Esophagus muscularis mucosa (tissue), 4 donors: ENCODE measurements around the gene MYCBPAP. TPM values are rescaled to one million over a fixed set of nuclear protein-coding genes. Genes with fewer than 3 reads are reported as not detected.

Experiments used
- DNase-seq: peaks from one replicate; pipeline ENCODE4 v3.0.0-alpha.2; 2017; ENCODE audit errors: extremely low spot score
- H3K27ac ChIP-seq, 4 donors: fragments of 200-600 bp; sonication (generic); replicated peaks in 1 of 4; 1 replicate in 3 of 4; 2 replicates in 1 of 4; pipeline ENCODE4 v1.5.1; 2016 to 2019; ENCODE audit warnings: mild to moderate bottlenecking in 1 of 4
- H3K27me3 ChIP-seq, 4 donors: fragments of 200-600 bp; sonication (generic); one replicate each; pipeline versions ENCODE4 v1.5.1 to v1.6.0; 2016 to 2019
- H3K36me3 ChIP-seq, 4 donors: fragments of 200-600 bp; sonication (generic); one replicate each; pipeline ENCODE4 v1.5.1; 2016 to 2019
- H3K4me1 ChIP-seq, 4 donors: fragments of 200-600 bp; sonication (generic); one replicate each; pipeline ENCODE4 v1.5.1; 2016 to 2019
- H3K4me3 ChIP-seq, 4 donors: fragments of 200-600 bp; sonication (generic); 1 replicate in 2 of 4; 2 replicates in 2 of 4; pipeline ENCODE4 v1.5.1; 2016 to 2019; ENCODE audit warnings: mild to moderate bottlenecking in 4 of 4, moderate library complexity in 1 of 4
- H3K9me3 ChIP-seq, 4 donors: fragments of 200-600 bp; sonication (generic); 1 replicate in 3 of 4; 2 replicates in 1 of 4; pipeline ENCODE4 v1.5.1; 2016 to 2019
- EP300 ChIP-seq: sonication (generic); formaldehyde crosslinking; IDR thresholded peaks from one replicate; pipeline ENCODE4 v1.6.1; 2017; ENCODE audit warnings: antibody characterized with exemption
- POLR2A ChIP-seq: fragments of 450-650 bp; IDR thresholded peaks from one replicate; pipeline ENCODE4 v1.6.1; 2017; ENCODE audit warnings: antibody characterized with exemption, moderate library complexity, mild to moderate bottlenecking, low read depth
- POLR2AphosphoS5 ChIP-seq, 2 donors: sonication (generic); formaldehyde crosslinking; IDR thresholded peaks; one replicate each; pipeline ENCODE4 v1.6.1; 2017; ENCODE audit warnings: antibody characterized with exemption in 2 of 2
- WGBS: methylation state at CpG from one replicate; pipeline ENCODE4 v1.1.5; 2018; 5-methylcytosine and 5-hydroxymethylcytosine counted together
- intact Hi-C: fragments of 100-400 bp; cut with DNase I; formaldehyde crosslinking; loops from one replicate; pipeline ENCODE4 v1.15.1; 2023
- total RNA-seq, 4 donors: library from RNA; depleted of rRNA; stranded (reverse); fragments of >200 nt; gene quantifications; one replicate each; pipeline versions ENCODE4 v1.1.0 to v1.2.1, GENCODE V29; 2016
- TF ChIP-seq, protein P1 (sequence below), 3 experiments: fragments of 200-600 bp in 2 of 3; fragments of 450-650 bp in 1 of 3; sonication (generic) in 2 of 3; IDR thresholded peaks; one replicate each; pipeline ENCODE4 v1.5.1; 2017 to 2019; ENCODE audit warnings: antibody characterized with exemption in 3 of 3, mild to moderate bottlenecking in 2 of 3, moderate library complexity in 1 of 3

The MYCBPAP gene
- total RNA-seq, 4 donors from 2014 or later, result 0.33 to 1.6 (median 1.2) TPM; not detected in 1

DNA sequence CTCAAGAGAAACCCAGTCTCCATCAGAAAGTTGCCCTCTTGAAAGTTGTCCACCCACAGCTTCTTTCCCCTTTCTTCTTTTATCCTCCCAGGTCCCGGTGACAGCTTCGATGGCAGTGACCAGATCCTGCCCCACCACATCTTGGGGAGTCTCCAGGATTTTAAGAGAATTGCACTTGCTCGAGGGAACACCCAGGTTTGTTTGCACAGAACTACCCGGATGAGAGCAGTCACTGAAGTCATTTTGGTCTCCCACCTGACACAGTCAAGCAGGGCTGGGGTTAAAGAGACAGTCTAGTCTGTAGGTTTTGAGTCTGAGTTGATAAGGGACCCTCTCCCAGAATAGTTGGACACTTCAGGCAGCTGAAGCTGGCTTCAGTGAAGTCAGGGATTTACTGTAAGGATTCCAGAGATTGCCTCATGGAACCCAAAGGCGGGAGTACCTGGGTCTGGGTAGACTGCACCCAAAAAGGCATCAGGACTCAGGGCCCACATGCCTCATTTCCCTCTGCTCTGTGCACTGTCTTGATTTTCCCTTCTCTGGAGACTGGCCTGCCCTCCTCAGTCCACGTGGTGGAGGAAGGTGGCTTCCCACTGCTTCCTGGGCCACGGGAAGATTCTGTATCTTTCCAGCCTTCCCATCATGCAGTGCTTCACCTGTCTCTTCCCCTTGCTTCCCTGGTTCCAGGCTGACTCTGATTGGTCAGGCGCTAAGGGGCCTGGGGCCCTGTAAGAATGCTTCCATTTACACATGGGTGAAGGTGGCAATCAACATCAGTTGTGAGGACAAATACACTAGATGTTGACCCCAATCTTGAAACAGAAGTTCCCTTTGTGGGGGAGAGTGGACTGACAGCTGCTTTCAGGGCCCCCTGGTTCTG lies 9.5 kb downstream of the MYCBPAP start:
- TF ChIP-seq EP300, result no peak
- TF ChIP-seq POLR2AphosphoS5 (IDR thresholded peaks at IDR 0.05), result no peak
- TF ChIP-seq POLR2A, result no peak
- TF ChIP-seq, protein P1, sequence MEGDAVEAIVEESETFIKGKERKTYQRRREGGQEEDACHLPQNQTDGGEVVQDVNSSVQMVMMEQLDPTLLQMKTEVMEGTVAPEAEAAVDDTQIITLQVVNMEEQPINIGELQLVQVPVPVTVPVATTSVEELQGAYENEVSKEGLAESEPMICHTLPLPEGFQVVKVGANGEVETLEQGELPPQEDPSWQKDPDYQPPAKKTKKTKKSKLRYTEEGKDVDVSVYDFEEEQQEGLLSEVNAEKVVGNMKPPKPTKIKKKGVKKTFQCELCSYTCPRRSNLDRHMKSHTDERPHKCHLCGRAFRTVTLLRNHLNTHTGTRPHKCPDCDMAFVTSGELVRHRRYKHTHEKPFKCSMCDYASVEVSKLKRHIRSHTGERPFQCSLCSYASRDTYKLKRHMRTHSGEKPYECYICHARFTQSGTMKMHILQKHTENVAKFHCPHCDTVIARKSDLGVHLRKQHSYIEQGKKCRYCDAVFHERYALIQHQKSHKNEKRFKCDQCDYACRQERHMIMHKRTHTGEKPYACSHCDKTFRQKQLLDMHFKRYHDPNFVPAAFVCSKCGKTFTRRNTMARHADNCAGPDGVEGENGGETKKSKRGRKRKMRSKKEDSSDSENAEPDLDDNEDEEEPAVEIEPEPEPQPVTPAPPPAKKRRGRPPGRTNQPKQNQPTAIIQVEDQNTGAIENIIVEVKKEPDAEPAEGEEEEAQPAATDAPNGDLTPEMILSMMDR (IDR thresholded peaks at IDR 0.05), result no peak
- Histone ChIP-seq H3K9me3 (no peaks in the 10 kb centered on the region), H3K4me1 (peaks cover 11 to 18% (median 12%) of the 10 kb centered on the region in 4 donors), H3K4me3 (no peak overlapping the region), H3K27ac (no peak overlapping the region), H3K27me3 (no peaks in the 10 kb centered on the region), H3K36me3 (no peaks in the 10 kb centered on the region)
- intact Hi-C loops, result no loop called here
- no peak for DNase-seq
- WGBS, result 80% methylated on average over 8 of the region's 8 CpGs

DNA sequence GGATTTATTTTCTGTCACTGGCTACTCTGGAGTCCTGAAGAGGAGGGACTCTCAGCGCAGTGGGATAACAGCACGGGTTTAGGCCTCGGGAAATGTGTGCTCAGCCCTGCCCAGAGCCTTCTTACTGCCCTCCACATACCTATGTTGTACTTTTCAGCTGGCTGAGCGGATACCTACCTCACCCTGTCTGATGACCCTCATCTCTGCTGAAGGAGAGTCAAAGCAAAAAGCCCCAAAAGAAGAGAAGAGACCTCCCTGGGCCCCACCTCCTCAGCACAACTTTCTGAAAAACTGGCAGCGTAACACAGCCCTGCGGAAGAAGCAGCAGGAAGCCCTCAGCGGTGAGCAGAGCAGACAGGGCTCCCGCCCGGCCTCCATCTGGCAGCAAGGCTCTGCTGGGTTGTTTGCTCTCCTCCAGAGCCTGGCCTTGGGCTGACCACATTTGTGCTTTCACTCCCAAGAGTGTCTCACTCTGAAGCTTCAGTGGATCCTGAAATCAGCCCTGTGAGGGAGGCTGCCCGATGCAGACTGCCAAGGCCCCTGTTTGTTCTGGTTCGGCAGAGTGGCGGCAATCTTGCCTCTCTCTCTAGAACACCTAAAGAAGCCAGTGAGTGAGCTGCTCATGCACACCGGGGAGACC lies 10.3 kb downstream of the MYCBPAP start:
- Histone ChIP-seq H3K27me3 (no peaks in the 10 kb centered on the region), H3K27ac (peak overlapping the region in 1 of 4 donors; percentile 7), H3K9me3 (no peaks in the 10 kb centered on the region), H3K4me3 (no peak overlapping the region), H3K36me3 (no peaks in the 10 kb centered on the region), H3K4me1 (peaks cover 11 to 18% (median 12%) of the 10 kb centered on the region in 4 donors)
- intact Hi-C loops, result no loop called here
- TF ChIP-seq POLR2A (no peak), POLR2AphosphoS5 (IDR thresholded peaks at IDR 0.05) (no peak), EP300 (no peak)
- TF ChIP-seq, protein P1 (IDR thresholded peaks at IDR 0.05), result no peak
- 79% methylated on average over 12 of the region's 13 CpGs for WGBS
- no peak for DNase-seq

GRCh38 chr17:50519141-50519834 lies 11.0 kb downstream of the MYCBPAP start:
- Histone ChIP-seq H3K4me1 (peaks cover 9 to 18% (median 11%) of the 10 kb centered on the region in 4 donors), H3K9me3 (no peaks in the 10 kb centered on the region), H3K4me3 (no peak overlapping the region), H3K27ac (no peak overlapping the region), H3K36me3 (no peaks in the 10 kb centered on the region), H3K27me3 (no peaks in the 10 kb centered on the region)
- intact Hi-C loops, result no loop called here
- no peak for DNase-seq
- TF ChIP-seq, protein P1 (IDR thresholded peaks at IDR 0.05), result no peak
- no peak for TF ChIP-seq POLR2A
- TF ChIP-seq EP300, result no peak
- no peak for TF ChIP-seq POLR2AphosphoS5 (IDR thresholded peaks at IDR 0.05)
- 89% methylated on average over 8 of the region's 8 CpGs for WGBS

DNA sequence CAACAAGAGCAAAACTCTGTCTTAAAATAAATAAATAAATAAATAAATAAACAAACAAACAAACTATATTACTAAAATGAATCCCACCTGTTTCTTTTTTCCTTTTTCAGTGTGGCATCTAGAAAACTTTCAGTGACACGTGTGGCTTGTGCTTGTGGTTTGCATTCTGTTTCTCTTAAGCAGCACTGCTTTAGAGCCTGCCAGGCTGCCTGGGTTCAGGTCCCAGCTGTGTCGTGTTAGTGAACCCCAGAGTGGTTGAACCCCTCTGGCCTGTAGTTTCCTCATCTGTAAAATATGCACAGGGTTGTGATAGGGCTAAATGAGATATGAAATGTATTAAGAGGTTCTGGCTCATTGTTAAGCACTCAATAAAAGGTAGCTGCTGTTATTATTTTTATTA lies 12.2 kb downstream of the MYCBPAP start:
- no peaks in the 10 kb centered on the region for H3K36me3 ChIP-seq
- intact Hi-C loops, result no loop called here
- no peaks in the 10 kb centered on the region for H3K9me3 ChIP-seq
- peaks cover 0 to 7% (median 2%) of the 10 kb centered on the region in 4 donors for H3K4me1 ChIP-seq
- no peaks in the 10 kb centered on the region for H3K27me3 ChIP-seq
- DNase-seq, result no peak
- TF ChIP-seq EP300, result no peak
- no peak for TF ChIP-seq POLR2A
- TF ChIP-seq, protein P1 (IDR thresholded peaks at IDR 0.05), result no peak
- no peak for TF ChIP-seq POLR2AphosphoS5 (IDR thresholded peaks at IDR 0.05)
- no peak overlapping the region for H3K4me3 ChIP-seq
- WGBS, result 95% methylated on average over 2 of the region's 2 CpGs
- H3K27ac ChIP-seq, result no peak overlapping the region
